GM12878 (cell line): ENCODE data around the gene MPEG1.

Experiments used
- CTCF ChIP-seq, 3 experiments: IDR thresholded peaks in 2 of 3; conservative IDR thresholded peaks in 1 of 3; 2 replicates each; pipeline ENCODE4 v1.5.1; 2011; ENCODE audit warnings: low read depth in 3 of 3, low read length in 3 of 3, mild to moderate bottlenecking in 3 of 3, control low read depth in 2 of 3, moderate library complexity in 2 of 3, inconsistent platforms in 1 of 3, mixed read lengths in 1 of 3; ENCODE audit not compliant: control insufficient read depth in 2 of 3, insufficient read depth in 1 of 3; ENCODE audit errors: extremely low read depth in 1 of 3
- ESRRA ChIP-seq: IDR thresholded peaks from 2 replicates; pipeline ENCODE4 v1.6.1; 2012; ENCODE audit warnings: mild to moderate bottlenecking, low read length, improper control_type of control experiment
- NRF1 ChIP-seq: conservative IDR thresholded peaks from 2 replicates; pipeline ENCODE4 v1.6.1; 2011; ENCODE audit warnings: mild to moderate bottlenecking, low read depth, low read length, improper control_type of control experiment
- POLR2AphosphoS5 ChIP-seq: IDR thresholded peaks from 2 replicates; pipeline ENCODE4 v1.6.1; 2011; ENCODE audit warnings: mild to moderate bottlenecking, low read length, inconsistent platforms
- RAD21 ChIP-seq: IDR thresholded peaks from 2 replicates; pipeline ENCODE4 v1.6.1; 2011; ENCODE audit warnings: mild to moderate bottlenecking, low read depth, low read length, moderate library complexity; ENCODE audit not compliant: insufficient read depth
- RCOR1 ChIP-seq: conservative IDR thresholded peaks from 2 replicates; pipeline ENCODE4 v1.6.1; 2012; ENCODE audit warnings: low read depth, low read length, improper control_type of control experiment

GRCh38 chr11:59193587-59194130, 19.1 kb downstream of the MPEG1 start:
- TF ChIP-seq CTCF (IDR thresholded peaks at IDR 0.05 in 2 of 3, conservative IDR thresholded peaks at IDR 0.05 in 1 of 3; ENCODE audit: control insufficient read depth in 2 of 3, extremely low read depth in 1 of 3, insufficient read depth in 1 of 3, low read depth in 3 of 3, low read length in 3 of 3) (no peak), ESRRA (no peak), NRF1 (no peak), RAD21 (no peak), RCOR1 (no peak), POLR2AphosphoS5 (no peak)
